SK-N-SH treated with all-trans-retinoic acid at 6 μM for 48 hours (cell line): ENCODE data around the gene LIMS1.
"Not testable (repeated sequence)": the region's sequence is repeated elsewhere in the genome, so short reads cannot be mapped to it uniquely, and the experiment has no call there.

ENCODE experiments used
- ATAC-seq: fragments of 200-7000 bp; cut with Tn5 transposase; 3 replicates; pipeline ENCODE4 v1.9.1; 2020; ENCODE audit warnings: mild to moderate bottlenecking, moderate library complexity
- ARNTL ChIP-seq: fragments of 450-650 bp; formaldehyde crosslinking; IDR thresholded peaks from 2 replicates; pipeline ENCODE4 v1.5.0; 2020; ENCODE audit warnings: low read depth, mild to moderate bottlenecking, moderate library complexity, borderline replicate concordance
- CREB5 ChIP-seq: fragments of 250-450 bp; sonication (Bioruptor Pico); IDR thresholded peaks from 2 replicates; pipeline ENCODE4 v1.5.1; 2020; ENCODE audit warnings: low read depth, mild to moderate bottlenecking, moderate library complexity
- CSDC2 ChIP-seq: fragments of 250-450 bp; sonication (Bioruptor Pico); IDR thresholded peaks from 2 replicates; pipeline ENCODE4 v1.5.0; 2020; ENCODE audit warnings: mild to moderate bottlenecking, moderate library complexity
- ESRRG ChIP-seq: fragments of 250-450 bp; sonication (Bioruptor Pico); IDR thresholded peaks from 2 replicates; pipeline ENCODE4 v1.6.1; 2021; ENCODE audit warnings: mild to moderate bottlenecking
- GLIS3 ChIP-seq: fragments of 250-450 bp; sonication (Bioruptor Pico); IDR thresholded peaks from 2 replicates; pipeline ENCODE4 v1.5.0; 2020; ENCODE audit warnings: mild to moderate bottlenecking, moderate library complexity
- PATZ1 ChIP-seq: fragments of 250-450 bp; sonication (Bioruptor Pico); IDR thresholded peaks from 2 replicates; pipeline ENCODE4 v1.8.0; 2020; ENCODE audit warnings: mild to moderate bottlenecking, moderate library complexity, borderline replicate concordance
- POU6F1 ChIP-seq: fragments of 250-450 bp; sonication (Bioruptor Pico); IDR thresholded peaks from 2 replicates; pipeline ENCODE4 v1.8.0; 2021; ENCODE audit warnings: low read depth, mild to moderate bottlenecking, moderate library complexity, borderline replicate concordance
- RARB ChIP-seq: fragments of 250-450 bp; sonication (Bioruptor Pico); IDR thresholded peaks from 2 replicates; pipeline ENCODE4 v1.8.0; 2021; ENCODE audit warnings: mild to moderate bottlenecking, moderate library complexity
- TOX ChIP-seq: fragments of 250-450 bp; sonication (Bioruptor Pico); IDR thresholded peaks from 2 replicates; pipeline ENCODE4 v1.8.0; 2021; ENCODE audit warnings: mild to moderate bottlenecking, moderate library complexity, borderline replicate concordance
- TSHZ2 ChIP-seq: fragments of 250-450 bp; sonication (Bioruptor Pico); IDR thresholded peaks from 2 replicates; pipeline ENCODE4 v1.5.0; 2020; ENCODE audit warnings: mild to moderate bottlenecking, moderate library complexity
- ZC3H10 ChIP-seq: fragments of 250-450 bp; sonication (Bioruptor Pico); IDR thresholded peaks from 2 replicates; pipeline ENCODE4 v1.5.1; 2021; ENCODE audit warnings: mild to moderate bottlenecking, moderate library complexity
- ZFP30 ChIP-seq: fragments of 450-650 bp; formaldehyde crosslinking; IDR thresholded peaks from 2 replicates; pipeline ENCODE4 v1.5.0; 2022; ENCODE audit warnings: mild to moderate bottlenecking, moderate library complexity
- ZNF70 ChIP-seq: fragments of 450-650 bp; formaldehyde crosslinking; IDR thresholded peaks from 2 replicates; pipeline ENCODE4 v1.5.0; 2020; ENCODE audit warnings: mild to moderate bottlenecking, moderate library complexity
- ZNF8 ChIP-seq: fragments of 450-650 bp; formaldehyde crosslinking; IDR thresholded peaks from 2 replicates; pipeline ENCODE4 v1.5.0; 2020; ENCODE audit warnings: mild to moderate bottlenecking, moderate library complexity
- TF ChIP-seq, protein P1 (sequence below): fragments of 250-450 bp; sonication (Bioruptor Pico); IDR thresholded peaks from 2 replicates; pipeline ENCODE4 v1.5.1; 2021; ENCODE audit warnings: mild to moderate bottlenecking, moderate library complexity

Gene LIMS1

GRCh38 chr2:108555572-108555971 is 21.3 kb downstream of the LIMS1 start (continued):
- TF ChIP-seq TSHZ2 (CRISPR knock-in tag) (no peak), ARNTL (CRISPR knock-in tag) (no peak), ZNF70 (CRISPR knock-in tag) (no peak), TOX (CRISPR knock-in tag) (no peak), GLIS3 (CRISPR knock-in tag) (no peak), ZC3H10 (CRISPR knock-in tag) (no peak), ZNF8 (no peak), ESRRG (no peak), RARB (CRISPR knock-in tag) (no peak), POU6F1 (CRISPR knock-in tag) (no peak)
- TF ChIP-seq, all 23 proteins: peak for 0

GRCh38 chr2:108556581-108556980 is 22.3 kb downstream of the LIMS1 start:
- not testable (repeated sequence) for ATAC-seq

GRCh38 chr2:108560241-108560811 is 26.1 kb downstream of the LIMS1 start:
- ATAC-seq = no peak
- no peak for TF ChIP-seq CSDC2

GRCh38 chr2:108560895-108561530 is 26.7 kb downstream of the LIMS1 start:
- TF ChIP-seq ZC3H10 (CRISPR knock-in tag) (no peak), ZFP30 (CRISPR knock-in tag) (no peak), ZNF8 (no peak), PATZ1 (CRISPR knock-in tag) (no peak), CREB5 (CRISPR knock-in tag) (no peak), TSHZ2 (CRISPR knock-in tag) (no peak)
- TF ChIP-seq, protein P1, sequence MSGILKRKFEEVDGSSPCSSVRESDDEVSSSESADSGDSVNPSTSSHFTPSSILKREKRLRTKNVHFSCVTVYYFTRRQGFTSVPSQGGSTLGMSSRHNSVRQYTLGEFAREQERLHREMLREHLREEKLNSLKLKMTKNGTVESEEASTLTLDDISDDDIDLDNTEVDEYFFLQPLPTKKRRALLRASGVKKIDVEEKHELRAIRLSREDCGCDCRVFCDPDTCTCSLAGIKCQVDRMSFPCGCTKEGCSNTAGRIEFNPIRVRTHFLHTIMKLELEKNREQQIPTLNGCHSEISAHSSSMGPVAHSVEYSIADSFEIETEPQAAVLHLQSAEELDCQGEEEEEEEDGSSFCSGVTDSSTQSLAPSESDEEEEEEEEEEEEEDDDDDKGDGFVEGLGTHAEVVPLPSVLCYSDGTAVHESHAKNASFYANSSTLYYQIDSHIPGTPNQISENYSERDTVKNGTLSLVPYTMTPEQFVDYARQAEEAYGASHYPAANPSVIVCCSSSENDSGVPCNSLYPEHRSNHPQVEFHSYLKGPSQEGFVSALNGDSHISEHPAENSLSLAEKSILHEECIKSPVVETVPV (CRISPR knock-in tag) = no peak
- ATAC-seq = no peak; the same call in 2 of the 3 replicates
